Breast epithelium (tissue), 4 donors: Measurements from ENCODE around the gene ERF. TPM values are rescaled to one million over a fixed set of nuclear protein-coding genes. Genes with fewer than 3 reads are reported as not detected.

Source experiments
- DNase-seq, 2 donors: peaks; one replicate each; pipeline ENCODE4 v3.0.0-alpha.2; 2019; ENCODE audit warnings: low spot score in 2 of 2
- H3K27ac ChIP-seq, 2 donors: fragments of 200-600 bp; sonication (generic) in 1 of 2; one replicate each; pipeline ENCODE4 v1.5.1; 2016 to 2019; ENCODE audit warnings: mild to moderate bottlenecking in 1 of 2
- H3K27me3 ChIP-seq, 2 donors: fragments of 200-600 bp; sonication (generic) in 1 of 2; one replicate each; pipeline versions ENCODE4 v1.5.1 to v1.6.0; 2017 to 2019; ENCODE audit warnings: control low read depth in 1 of 2, mild to moderate bottlenecking in 1 of 2
- H3K36me3 ChIP-seq: fragments of 200-600 bp; one replicate; pipeline ENCODE4 v1.5.1; 2019
- H3K4me1 ChIP-seq, 2 donors: fragments of 200-600 bp; sonication (generic); one replicate each; pipeline ENCODE4 v1.5.1; 2016 to 2019; ENCODE audit warnings: control low read depth in 1 of 2
- H3K4me3 ChIP-seq, 3 donors: fragments of 200-600 bp; sonication (generic); 1 replicate in 2 of 3; 2 replicates in 1 of 3; pipeline ENCODE4 v1.5.1; 2016 to 2019; ENCODE audit warnings: mild to moderate bottlenecking in 3 of 3, moderate library complexity in 2 of 3
- H3K9me3 ChIP-seq, 2 donors: fragments of 200-600 bp; sonication (generic) in 1 of 2; one replicate each; pipeline ENCODE4 v1.5.1; 2016 to 2019; ENCODE audit warnings: control low read depth in 1 of 2
- POLR2A ChIP-seq: fragments of 450-650 bp; IDR thresholded peaks from one replicate; pipeline ENCODE4 v1.6.1; 2016; ENCODE audit warnings: antibody characterized with exemption, mild to moderate bottlenecking, moderate library complexity
- POLR2AphosphoS5 ChIP-seq, 3 donors: sonication (generic); formaldehyde crosslinking; IDR thresholded peaks; one replicate each; pipeline ENCODE4 v1.6.1; 2017; ENCODE audit warnings: antibody characterized with exemption in 3 of 3
- intact Hi-C: fragments of 100-400 bp; cut with DNase I; formaldehyde crosslinking; loops from one replicate; pipeline ENCODE4 v1.15.1; 2023; ENCODE audit warnings: low total_unique reads
- total RNA-seq, 3 donors: library from RNA; depleted of rRNA; stranded (reverse); fragments of >200 nt; gene quantifications; one replicate each; pipeline ENCODE4 v1.1.0, GENCODE V29; 2016
- TF ChIP-seq, protein P1 (sequence below), 3 donors: fragments of 450-650 bp; IDR thresholded peaks; one replicate each; pipeline ENCODE4 v1.5.1; 2016 to 2017; ENCODE audit warnings: antibody characterized with exemption in 3 of 3, mild to moderate bottlenecking in 3 of 3, moderate library complexity in 3 of 3

Gene ERF
- total RNA-seq, 3 donors from 2014 or later, result 11.4 to 38.6 (median 24.3) TPM

GRCh38 chr19:42201489-42202289 lies 53.2 kb downstream of the ERF start:
- H3K27ac ChIP-seq, result peak overlapping the region in 1 of 2 donors; percentile 51
- H3K9me3 ChIP-seq, result no peaks in the 10 kb centered on the region
- H3K4me3 ChIP-seq, result no peak overlapping the region
- DNase-seq, result no peak
- TF ChIP-seq, protein P1, sequence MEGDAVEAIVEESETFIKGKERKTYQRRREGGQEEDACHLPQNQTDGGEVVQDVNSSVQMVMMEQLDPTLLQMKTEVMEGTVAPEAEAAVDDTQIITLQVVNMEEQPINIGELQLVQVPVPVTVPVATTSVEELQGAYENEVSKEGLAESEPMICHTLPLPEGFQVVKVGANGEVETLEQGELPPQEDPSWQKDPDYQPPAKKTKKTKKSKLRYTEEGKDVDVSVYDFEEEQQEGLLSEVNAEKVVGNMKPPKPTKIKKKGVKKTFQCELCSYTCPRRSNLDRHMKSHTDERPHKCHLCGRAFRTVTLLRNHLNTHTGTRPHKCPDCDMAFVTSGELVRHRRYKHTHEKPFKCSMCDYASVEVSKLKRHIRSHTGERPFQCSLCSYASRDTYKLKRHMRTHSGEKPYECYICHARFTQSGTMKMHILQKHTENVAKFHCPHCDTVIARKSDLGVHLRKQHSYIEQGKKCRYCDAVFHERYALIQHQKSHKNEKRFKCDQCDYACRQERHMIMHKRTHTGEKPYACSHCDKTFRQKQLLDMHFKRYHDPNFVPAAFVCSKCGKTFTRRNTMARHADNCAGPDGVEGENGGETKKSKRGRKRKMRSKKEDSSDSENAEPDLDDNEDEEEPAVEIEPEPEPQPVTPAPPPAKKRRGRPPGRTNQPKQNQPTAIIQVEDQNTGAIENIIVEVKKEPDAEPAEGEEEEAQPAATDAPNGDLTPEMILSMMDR (IDR thresholded peaks at IDR 0.05), result no peak
- TF ChIP-seq POLR2AphosphoS5 (IDR thresholded peaks at IDR 0.05) (no peak), POLR2A (no peak)
- no peaks in the 10 kb centered on the region for H3K4me1 ChIP-seq
- intact Hi-C loops, result no loop called here
- no peaks in the 10 kb centered on the region for H3K36me3 ChIP-seq
- H3K27me3 ChIP-seq, result no peaks in the 10 kb centered on the region

- no peaks in the 10 kb centered on the region for H3K4me1 ChIP-seq
- peak overlapping the region in 1 of 2 donors; percentile 68 for H3K27ac ChIP-seq
- intact Hi-C loops, result no loop called here
- no peaks in the 10 kb centered on the region for H3K36me3 ChIP-seq
- no peaks in the 10 kb centered on the region for H3K9me3 ChIP-seq
- H3K27me3 ChIP-seq, result no peaks in the 10 kb centered on the region
- TF ChIP-seq POLR2AphosphoS5 (IDR thresholded peaks at IDR 0.05) (no peak), POLR2A (no peak)
- TF ChIP-seq, protein P1 (IDR thresholded peaks at IDR 0.05), result no peak
- DNase-seq, result no peak
- H3K4me3 ChIP-seq, result no peak overlapping the region
These were observed 54.7 kb downstream of the ERF start for GRCh38 chr19:42200116-42200715.

GRCh38 chr19:42199440-42200115 lies 55.4 kb downstream of the ERF start:
- peak overlapping the region; percentile 45 to 68 for H3K27ac ChIP-seq
- intact Hi-C loops, result no loop called here
- peak overlapping the region in 1 of 3 donors; percentile 40 for H3K4me3 ChIP-seq
- H3K36me3 ChIP-seq, result no peaks in the 10 kb centered on the region
- no peaks in the 10 kb centered on the region for H3K4me1 ChIP-seq
- no peaks in the 10 kb centered on the region for H3K27me3 ChIP-seq
- DNase-seq, result no peak
- no peaks in the 10 kb centered on the region for H3K9me3 ChIP-seq
- TF ChIP-seq, protein P1 (IDR thresholded peaks at IDR 0.05), result no peak
- TF ChIP-seq POLR2AphosphoS5 (IDR thresholded peaks at IDR 0.05) (no peak), POLR2A (no peak)

- no peaks in the 10 kb centered on the region for H3K36me3 ChIP-seq
- intact Hi-C loops, result no loop called here
- no peak for TF ChIP-seq POLR2A
- H3K27ac ChIP-seq, result peak overlapping the region; percentile 45 to 68
- H3K9me3 ChIP-seq, result no peaks in the 10 kb centered on the region
- DNase-seq, result no peak
- H3K4me1 ChIP-seq, result no peaks in the 10 kb centered on the region
- H3K27me3 ChIP-seq, result no peaks in the 10 kb centered on the region
- peak overlapping the region in 1 of 3 donors; percentile 40 for H3K4me3 ChIP-seq
These were observed 56.1 kb downstream of the ERF start for GRCh38 chr19:42198676-42199439.

Other genes starting within 250 kb of the ERF start
- gene GRIK5, start 184.9 kb downstream of the ERF start, total RNA-seq, result 1 to 10 TPM in 2 of 3 donors, not detected in 1; 1.6 to 1.9 TPM
- gene ZNF574, start 179.0 kb downstream of the ERF start, total RNA-seq, result 10 to 100 TPM; 13.8 to 19.2 (median 15.1) TPM
- gene POU2F2, start 122.7 kb downstream of the ERF start, total RNA-seq, result 1 to 10 TPM; 1.2 to 2.9 (median 1.6) TPM
- gene DEDD2, start 37.5 kb downstream of the ERF start, total RNA-seq, result 10 to 100 TPM; 31.4 to 64.0 (median 37.0) TPM
- 1 to 10 TPM; 4.0 to 6.9 (median 6.0) TPM for gene ZNF526, start 34.8 kb downstream of the ERF start, total RNA-seq
- 10 to 100 TPM; 18.7 to 22.1 (median 19.8) TPM for gene GSK3A, start 12.5 kb downstream of the ERF start, total RNA-seq
- gene CIC, start 14.1 kb upstream of the ERF start, total RNA-seq, result 10 to 100 TPM; 20.2 to 25.6 (median 24.9) TPM
- gene PRR19, start 47.0 kb upstream of the ERF start, total RNA-seq, result 1 to 10 TPM in 1 of 3 donors, under 1 TPM in 2; 0.33 to 2.6 (median 0.48) TPM
- 10 to 100 TPM in 2 of 3 donors, 1 to 10 TPM in 1; 7.5 to 32.4 (median 28.5) TPM for gene PAFAH1B3, start 47.5 kb upstream of the ERF start, total RNA-seq
- gene TMEM145, start 58.2 kb upstream of the ERF start, total RNA-seq, result under 1 TPM in 2 of 3 donors, not detected in 1; 0.33 to 0.59 TPM
- gene MEGF8, start 70.5 kb upstream of the ERF start, total RNA-seq, result 10 to 100 TPM in 2 of 3 donors, 1 to 10 TPM in 1; 9.7 to 15.5 (median 10.8) TPM
- gene CNFN, start 135.2 kb upstream of the ERF start, total RNA-seq, result 1 to 10 TPM; 2.6 to 4.8 (median 3.0) TPM
- gene LIPE, start 172.3 kb upstream of the ERF start, total RNA-seq, result 1,000 to 10,000 TPM in 1 of 3 donors, 100 to 1,000 TPM in 2; 152 to 1,550 (median 380) TPM
- 1 to 10 TPM in 2 of 3 donors, not detected in 1; 2.2 to 2.9 TPM for gene CXCL17, start 187.8 kb upstream of the ERF start, total RNA-seq